Measurements from ENCODE around the gene NCOA3.

The NCOA3 gene

DNA sequence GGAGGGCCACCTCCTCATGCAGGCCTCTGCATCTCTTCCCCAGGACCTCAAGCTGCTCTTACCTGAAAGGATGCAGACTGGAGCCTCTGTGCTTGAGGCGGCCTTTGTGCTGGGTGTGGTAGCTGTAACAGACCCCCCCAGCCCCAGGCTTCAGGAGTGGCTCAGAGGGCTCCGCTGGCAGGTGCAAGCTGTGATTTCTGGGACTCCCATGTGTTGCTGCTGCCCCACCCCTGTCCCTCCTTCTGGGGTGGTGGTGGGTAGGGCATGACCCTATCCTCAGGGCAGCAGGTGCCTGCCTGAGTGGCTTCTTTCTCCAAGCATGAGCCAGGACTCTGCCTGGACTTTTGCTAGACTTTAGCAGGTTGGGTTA is 162.4 kb downstream of the NCOA3 start:
- in situ Hi-C loops (cut with HindIII; ENCODE audit: low sequenced_read_pairs): loop anchor here (5.0 kb wide), 1 partner anchor 38 kb away; no protein-coding TSS in a partner anchor

DNA sequence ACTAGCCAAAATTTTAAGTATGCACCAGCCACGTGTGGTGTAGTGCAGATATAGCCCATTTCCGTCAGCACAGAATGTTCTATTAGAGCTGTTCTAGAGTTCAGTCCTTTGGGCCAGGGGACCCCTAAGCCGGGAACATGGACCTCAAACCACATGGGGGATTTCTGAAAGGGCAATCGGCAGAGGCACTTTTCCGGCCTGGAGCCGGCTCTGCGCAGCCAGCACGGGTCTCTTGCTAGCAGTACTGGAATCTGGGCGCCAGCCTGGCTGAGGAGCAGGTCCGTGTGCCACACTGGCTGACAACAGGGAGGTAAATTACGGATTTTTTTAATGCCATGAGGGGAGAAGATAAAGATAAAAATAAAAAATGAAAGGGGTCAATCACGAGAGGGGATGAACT is 163.1 kb downstream of the NCOA3 start:
- in situ Hi-C loops (cut with HindIII; ENCODE audit: low sequenced_read_pairs): loop anchor here (5.0 kb wide), 1 partner anchor 38 kb away; no protein-coding TSS in a partner anchor

DNA sequence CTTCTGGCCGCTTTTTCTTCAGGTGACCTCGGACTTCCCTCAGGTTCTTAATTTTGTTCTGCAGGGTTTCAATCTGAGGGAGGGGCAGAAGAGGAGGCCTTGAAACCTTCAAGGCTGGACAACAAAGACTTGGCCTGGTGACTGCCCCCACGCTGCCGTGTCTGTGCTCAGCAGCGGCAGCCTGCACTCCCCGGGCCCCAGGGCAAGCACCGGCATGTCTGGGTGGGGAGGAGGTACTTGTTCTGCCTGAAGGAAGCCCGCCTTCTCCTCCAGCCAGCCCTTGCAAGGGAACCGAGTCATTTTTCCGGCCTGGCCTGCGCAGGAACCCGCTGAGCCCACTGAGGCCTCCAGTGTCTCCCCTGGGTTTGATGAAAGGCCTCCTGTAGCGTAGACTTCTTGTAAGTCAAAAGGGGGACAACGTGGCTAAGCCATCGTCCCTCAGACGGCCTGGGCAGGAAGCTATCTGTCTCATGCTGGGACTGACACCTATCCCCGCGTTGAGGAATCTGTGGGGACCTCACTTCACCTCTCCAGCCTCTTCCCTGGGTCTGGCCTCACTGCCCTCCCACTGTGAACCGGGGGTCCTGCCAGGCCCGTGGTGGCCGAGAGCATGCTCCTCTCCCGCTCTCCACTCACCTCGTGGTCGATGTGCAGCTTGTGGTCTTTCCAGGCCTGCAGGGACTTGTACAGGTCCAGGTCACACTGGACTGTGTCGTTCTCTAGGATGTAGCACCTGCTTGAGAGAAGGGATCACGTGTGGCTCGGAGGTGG is 163.7 kb downstream of the NCOA3 start:
- in situ Hi-C loops (cut with HindIII; ENCODE audit: low sequenced_read_pairs): no loop called here

DNA sequence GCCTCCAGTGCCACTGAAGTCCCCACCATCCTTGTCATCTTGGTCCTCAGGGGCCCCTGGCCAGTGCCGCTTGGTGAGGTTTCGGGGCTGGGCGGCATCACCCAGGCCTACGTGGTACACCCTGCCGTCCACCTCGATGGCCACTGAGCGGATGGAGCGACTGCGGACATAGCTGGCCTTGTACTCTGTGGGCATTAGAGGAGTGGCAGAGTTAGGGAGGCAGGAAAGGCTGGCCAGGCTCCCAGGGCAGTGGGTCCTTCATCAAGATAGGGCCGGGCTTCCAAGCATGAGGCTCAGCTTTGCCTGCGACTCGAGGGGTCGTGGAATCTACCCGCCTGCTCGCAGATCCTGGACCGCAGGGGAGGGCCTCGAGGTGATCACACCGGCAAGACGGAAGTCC is 164.6 kb downstream of the NCOA3 start:
- in situ Hi-C loops (cut with HindIII; ENCODE audit: low sequenced_read_pairs): no loop called here

DNA sequence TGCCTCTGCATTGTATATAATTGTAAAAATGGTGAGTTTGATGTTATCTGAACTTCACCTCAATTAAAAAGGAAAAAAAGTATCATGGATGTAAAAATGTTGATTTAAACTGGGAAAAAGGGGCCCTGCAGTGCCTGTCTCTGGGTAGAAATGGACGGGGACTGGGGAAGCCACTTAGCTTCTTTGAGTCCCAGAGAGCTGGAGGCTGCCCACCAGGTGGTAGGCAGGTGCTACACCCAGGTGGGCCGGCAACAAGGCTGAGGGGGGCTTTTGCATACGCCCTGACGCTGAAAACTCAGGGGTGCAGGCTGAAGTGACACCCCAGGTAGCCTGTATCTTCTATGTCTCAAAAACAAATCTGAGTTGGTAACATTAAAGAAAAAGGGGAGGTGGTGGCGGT is 165.4 kb downstream of the NCOA3 start:
- in situ Hi-C loops (cut with HindIII; ENCODE audit: low sequenced_read_pairs): no loop called here

DNA sequence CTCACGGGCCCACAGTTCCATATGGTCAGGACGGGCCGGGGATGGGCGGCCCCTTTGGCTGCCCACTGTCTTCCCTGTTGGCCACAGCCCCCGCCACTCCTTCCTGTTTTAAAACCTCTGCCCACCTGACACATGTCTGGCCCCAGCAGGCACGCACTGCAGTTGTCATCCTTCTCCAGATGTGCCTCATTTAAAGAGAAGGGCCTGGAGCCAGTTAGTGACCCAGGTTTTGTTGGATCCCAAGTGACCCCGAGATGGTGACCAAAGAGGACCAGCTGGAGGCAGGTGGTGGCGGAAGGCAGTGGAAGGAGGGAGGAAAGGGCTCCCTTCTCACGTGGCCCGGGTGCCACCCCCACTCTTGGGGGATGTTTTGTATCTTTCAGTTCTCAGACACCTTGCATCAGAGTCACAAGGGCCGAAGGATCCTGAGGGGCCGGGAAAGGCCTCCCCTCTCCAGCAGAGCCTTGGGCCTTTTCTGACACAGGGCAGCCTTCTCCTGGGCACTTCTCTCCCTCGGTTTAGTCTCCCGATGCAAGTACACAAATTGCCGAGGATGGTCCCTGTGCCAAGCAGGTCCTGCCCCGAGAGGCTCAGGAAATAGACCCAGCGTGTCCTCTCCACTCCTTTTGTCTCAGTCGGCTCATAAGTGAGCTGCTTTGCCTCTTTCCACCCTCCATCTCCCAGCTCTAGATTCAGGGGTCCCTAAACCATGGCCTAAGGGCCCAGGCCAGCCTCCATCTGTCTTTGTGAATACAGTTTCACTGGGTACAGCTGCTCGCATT is 166.0 kb downstream of the NCOA3 start:
- in situ Hi-C loops (cut with HindIII; ENCODE audit: low sequenced_read_pairs): no loop called here

DNA sequence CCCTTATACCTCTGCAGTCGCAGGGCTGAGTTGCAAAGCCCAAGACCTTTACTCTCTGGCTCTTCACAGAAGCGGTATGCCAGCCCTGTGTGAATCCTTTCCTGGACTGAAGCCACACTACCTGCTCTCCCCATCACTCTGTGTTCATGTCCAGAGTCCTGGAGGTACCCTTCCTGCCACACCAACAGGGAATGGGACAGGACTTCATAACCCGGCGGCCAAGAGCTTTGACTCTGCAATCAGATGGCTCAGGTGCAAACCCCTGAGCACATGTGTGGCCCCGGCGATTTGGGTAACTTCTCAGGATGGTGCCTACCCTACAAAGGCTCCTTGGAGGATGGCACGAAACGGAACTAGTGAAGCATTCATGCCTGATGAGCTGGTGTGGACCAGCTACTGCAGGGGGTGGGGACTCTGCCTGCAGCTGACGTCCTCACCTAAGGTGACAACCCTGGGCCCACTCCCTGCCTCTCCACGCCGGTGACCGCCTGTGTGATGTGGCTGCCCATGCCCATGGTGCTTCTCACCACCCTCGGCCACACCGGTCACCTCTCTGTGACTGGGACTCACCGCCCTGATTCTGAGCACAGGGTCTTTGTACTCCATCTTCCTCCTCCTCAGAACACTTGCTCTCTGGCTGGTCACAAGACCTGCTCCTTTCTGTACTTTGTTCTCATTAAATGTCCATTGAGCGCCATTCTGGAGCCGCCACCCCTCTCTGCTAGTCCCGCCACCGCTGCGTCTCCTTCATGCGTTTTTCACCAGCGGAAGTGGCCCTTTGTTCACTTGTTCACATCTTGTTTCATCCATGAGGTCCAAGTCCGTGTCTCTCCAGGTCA is 166.8 kb downstream of the NCOA3 start:
- in situ Hi-C loops (cut with HindIII; ENCODE audit: low sequenced_read_pairs): no loop called here

DNA sequence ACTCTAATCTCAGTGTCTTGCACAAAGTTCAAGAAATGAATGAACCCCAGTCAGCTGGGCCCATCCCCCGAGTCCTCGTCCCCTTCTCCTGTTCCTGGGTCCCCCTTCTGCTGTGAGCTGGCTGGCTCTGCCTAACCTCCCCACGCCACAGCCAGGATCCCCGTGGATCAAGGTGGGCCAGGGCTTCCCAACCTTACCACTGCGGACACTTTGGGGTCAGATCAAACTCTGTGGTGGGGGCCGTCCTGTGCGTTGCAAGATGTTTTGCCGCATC is 167.4 kb downstream of the NCOA3 start:
- in situ Hi-C loops (cut with HindIII; ENCODE audit: low sequenced_read_pairs): no loop called here

DNA sequence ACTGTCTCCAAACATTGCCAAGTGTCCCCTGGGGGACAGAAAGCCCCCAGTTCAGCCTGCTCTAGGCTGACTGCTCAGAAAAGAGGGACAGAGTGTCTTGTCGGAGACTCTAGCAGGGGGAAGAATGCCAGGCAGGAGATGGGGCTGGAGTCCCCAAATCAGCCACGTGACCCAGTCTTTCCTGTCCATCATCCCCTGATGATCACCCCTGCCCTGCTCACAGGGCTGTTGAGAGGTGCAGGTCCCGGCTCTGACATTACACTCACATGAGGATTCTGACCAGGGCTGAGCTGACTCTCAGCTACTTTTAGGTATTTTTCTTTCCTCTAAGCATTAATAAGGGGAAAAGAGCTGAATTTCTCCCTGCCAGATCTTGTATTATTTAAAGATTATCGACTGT is 167.8 kb downstream of the NCOA3 start:
- in situ Hi-C loops (cut with HindIII; ENCODE audit: low sequenced_read_pairs): no loop called here

DNA sequence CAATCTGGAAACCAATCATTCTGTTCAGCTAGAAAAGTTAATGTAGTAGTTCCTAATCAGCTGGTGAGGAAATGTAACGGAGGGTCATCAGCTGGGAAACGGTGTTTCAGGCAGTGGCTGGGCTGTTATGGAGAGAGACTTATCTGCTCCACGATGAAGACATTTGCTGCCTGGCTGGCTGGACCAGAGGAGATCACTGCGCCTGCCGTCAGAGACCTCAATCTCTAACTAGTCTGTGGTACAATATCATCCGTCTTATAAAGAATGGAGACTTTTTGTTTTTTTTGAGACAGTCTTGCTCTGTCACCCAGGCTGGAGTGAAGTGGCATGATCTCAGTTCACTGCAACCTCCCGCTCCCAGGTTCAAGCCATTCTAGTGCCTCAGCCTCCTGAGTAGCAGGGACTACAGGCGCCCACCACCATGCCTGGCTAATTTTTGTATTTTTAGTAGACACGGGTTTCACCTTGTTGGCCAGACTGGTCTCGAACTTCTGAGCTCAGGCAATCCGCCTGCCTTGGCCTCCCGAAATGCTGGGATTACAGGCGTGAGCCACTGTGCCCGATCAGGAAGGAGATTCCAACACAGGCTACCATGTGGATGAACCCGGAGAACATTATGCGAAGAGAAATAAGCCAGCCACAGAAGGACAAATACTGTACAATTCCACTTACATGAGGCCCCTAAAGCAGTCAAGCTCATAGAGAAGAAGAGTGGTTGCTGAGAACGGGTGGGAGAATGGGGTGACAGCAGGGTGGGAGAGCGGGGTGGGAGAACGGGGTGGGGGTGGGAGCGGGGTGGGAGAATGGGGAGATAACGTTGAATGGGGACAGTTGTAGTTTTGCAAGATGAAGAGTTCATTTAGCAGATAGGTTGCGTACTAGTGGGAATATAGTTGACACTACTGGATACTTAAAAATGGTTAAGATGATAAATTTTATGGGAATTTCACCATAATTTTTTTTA is 168.5 kb downstream of the NCOA3 start:
- in situ Hi-C loops (cut with HindIII; ENCODE audit: low sequenced_read_pairs): loop anchor here (10.0 kb wide), 1 partner anchor 115 kb away; the partner anchor contains the start of gene SULF2

DNA sequence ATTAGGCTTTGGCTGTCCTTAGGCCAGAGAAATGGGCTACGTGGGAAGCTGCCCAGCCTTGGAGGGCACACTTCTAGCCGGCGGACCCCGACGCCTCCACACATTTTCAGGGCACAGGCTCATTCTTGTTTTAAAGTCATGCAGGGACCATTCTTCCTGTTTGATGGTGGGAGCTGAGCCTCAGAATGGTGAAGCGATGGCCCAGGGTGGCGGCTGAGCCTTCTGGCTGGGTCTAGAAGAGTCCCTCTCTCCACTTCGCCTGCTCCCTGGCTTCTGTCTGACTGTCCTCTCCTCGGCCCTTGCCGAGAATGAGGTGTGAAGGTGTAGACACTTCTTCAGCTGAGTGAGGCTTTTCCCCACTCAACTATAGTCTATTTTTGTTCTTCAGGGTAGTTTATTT is 169.2 kb downstream of the NCOA3 start:
- in situ Hi-C loops (cut with HindIII; ENCODE audit: low sequenced_read_pairs): loop anchor here (10.0 kb wide), 1 partner anchor 114 kb away; the partner anchor contains the start of gene SULF2

DNA sequence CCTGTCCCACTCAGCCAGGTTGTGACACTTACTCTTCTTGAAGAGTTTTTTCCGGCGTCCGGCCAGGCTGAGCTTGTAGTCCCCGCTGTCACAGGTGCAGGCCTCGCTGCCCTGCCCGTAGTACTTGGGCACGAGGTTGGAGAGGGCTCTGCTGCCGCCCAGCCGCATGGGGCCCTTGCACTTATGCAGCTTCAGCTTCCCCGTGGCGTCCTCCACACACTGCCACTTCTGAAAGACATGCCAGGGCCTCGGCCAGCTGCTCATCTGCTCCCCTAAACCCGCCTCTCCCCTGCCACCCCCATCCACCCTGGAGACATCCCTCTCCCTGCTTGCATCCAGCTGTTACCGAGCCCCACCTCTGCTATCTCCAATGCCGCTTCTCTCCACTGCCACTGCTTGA is 170.5 kb downstream of the NCOA3 start:
- in situ Hi-C loops (cut with HindIII; ENCODE audit: low sequenced_read_pairs): loop anchor here (10.0 kb wide), 1 partner anchor 113 kb away; the partner anchor contains the start of gene SULF2

DNA sequence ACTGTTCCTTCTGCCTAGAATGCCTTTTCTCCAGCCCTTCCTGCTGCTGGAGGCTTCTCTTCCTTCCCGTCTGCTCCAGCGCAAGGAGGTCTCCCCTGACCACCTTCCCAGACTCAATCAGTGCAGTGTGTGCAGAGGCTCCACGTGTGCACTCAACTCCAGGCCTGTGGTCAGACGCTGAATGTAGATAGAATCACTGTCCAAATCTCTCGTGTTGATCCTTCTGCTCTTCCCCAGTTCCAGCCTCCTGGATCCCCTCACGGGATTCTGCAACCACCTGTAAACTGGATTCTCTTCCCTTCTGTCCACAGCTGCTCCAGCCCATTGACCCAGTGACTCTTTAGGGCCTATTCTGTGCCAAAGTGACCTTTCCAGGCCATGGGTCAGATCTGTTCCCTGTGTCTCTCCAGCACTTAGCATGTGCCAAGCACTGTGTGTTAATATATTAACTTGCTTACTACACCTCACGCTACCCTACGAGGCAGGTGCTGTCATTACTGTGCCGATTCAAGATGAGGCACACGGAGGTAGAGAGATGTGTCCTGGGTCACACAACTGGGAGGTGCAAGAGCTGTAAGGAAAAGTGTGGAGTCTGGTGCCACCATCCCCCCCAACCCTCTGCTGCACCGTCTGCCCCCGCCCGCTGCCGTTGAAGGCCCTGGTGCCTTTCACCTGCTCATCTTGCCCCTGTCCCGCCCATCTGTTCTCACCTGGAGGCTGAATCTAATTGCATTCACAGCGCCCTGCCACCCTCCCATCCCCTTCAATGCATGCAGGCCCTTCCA is 171.4 kb downstream of the NCOA3 start:
- in situ Hi-C loops (cut with HindIII; ENCODE audit: low sequenced_read_pairs): loop anchor here (10.0 kb wide), 1 partner anchor 112 kb away; the partner anchor contains the start of gene SULF2

DNA sequence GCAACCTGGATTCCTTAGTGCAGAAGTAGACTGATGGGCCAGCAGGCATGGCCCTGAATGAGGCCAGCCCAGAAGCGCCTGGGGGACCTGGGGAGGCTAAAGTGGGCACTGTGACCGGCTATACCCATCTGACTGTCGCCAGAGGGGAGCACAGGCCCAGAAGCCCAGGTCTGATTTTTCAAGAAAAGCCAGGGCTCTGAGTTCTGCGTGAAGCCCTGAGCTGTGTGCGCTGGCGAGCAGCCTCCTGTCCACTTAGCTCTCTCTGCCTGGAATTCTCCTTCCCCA is 171.9 kb downstream of the NCOA3 start:
- in situ Hi-C loops (cut with HindIII; ENCODE audit: low sequenced_read_pairs): loop anchor here (10.0 kb wide), 1 partner anchor 111 kb away; the partner anchor contains the start of gene SULF2

DNA sequence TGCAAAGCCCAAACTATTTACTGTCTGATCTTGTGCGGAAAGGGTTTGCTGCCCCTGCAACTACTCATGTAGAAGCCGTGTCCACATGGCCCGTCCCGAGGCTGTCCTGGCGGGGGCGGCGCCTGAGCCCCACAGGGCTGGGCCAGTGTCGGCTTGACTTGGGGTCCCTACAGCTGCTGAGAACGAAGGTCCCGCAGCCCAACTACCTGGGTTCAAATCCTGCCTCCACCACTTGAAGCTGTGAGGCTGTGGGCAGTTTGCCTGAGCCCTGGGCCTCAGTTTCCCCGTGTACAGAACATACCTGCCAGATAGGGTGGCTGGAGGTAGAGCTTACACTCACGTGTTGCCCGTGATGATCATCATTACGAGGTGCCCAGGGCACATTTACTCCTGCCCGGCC is 172.5 kb downstream of the NCOA3 start:
- in situ Hi-C loops (cut with HindIII; ENCODE audit: low sequenced_read_pairs): loop anchor here (10.0 kb wide), 1 partner anchor 111 kb away; the partner anchor contains the start of gene SULF2

DNA sequence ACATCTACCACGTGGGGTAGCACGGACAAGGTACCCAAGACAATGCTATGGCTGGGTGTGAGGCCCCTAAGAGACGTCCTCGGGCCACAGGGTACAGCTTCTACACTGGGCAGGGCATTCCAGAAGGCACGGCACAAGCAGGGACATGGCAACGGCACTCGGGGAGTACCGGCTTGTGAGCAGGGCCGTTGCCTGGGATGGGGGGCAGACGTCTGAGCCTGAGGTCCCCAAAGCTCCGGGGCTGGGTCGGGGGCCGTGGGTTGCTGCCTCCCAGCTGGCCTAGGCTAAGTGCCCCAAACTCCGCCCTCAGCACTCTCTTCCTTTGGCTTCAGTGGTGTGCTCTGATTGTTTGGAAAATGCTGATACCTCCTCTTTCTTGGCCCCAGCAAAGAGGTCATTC is 173.0 kb downstream of the NCOA3 start:
- in situ Hi-C loops (cut with HindIII; ENCODE audit: low sequenced_read_pairs): loop anchor here (10.0 kb wide), 1 partner anchor 110 kb away; the partner anchor contains the start of gene SULF2

DNA sequence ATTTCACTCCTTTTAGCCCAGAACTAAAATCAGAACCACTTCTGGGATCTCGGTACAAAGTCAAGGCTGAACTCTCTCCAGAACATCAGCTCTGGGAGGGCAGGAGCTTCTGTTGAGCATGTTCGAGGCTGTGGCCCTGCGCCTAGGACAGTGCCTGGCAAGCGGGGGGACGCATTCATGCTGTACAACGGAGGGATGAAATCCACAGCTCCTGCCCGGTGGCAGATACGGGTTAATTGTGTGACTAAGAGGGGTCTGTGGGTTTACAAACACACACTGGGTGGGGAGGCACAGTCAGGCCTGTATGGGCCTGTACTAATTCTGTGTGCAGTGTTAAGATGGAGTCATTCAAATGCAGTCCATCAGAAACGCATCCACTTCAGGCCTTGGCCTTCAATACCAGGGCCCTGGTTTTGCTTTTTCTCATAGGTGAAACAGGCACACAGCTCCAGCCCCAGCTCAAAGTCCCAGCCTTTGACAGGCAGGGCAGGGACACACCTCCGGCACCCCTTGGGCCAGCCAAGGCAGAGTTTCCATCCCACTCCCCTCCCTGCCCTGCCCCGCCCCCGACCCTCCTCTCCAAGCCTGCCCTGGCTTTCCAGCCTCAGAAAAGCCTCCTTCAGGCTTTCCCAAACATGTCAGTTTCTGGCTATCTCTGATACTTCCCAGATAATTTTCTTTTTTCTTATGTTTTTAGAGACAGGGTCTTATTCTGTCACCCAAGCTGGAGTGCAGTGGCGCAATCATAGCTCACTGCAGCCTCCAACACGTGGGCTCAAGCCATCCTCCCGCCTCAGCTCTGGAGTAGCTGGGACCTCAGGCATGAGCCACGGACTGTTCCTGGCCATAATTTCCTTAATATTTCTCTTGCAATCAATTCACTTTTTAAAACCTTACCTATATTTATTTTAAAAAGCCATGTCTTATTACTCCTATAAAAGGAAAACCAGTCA is 173.8 kb downstream of the NCOA3 start:
- in situ Hi-C loops (cut with HindIII; ENCODE audit: low sequenced_read_pairs): loop anchor here (10.0 kb wide), 1 partner anchor 109 kb away; the partner anchor contains the start of gene SULF2

DNA sequence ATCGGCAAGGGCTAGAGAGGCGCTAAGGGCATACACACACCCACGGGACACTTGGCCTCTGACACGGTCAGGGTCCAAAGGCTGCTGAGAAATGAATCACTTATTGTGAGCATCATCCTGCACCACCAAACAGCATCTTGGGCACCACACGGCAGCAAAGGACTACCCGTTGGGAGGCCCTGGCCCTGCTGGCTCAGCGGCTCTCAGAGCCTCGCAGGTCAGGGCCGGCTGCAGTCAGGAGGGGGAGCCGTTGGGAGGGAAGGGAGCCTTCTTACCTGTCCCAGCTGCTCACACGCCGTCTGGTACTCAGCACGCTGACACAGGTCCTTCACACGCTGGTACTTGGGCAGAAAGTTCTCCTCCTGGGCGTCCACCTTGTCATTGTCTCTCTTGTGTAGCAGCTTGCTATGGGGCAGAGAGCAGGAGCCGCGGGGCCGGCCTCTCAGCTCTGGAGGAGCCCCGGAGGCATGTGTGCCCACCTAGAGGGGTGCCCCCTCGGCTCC is 174.6 kb downstream of the NCOA3 start:
- in situ Hi-C loops (cut with HindIII; ENCODE audit: low sequenced_read_pairs): loop anchor here (10.0 kb wide), 1 partner anchor 109 kb away; the partner anchor contains the start of gene SULF2
